Left ventricle myocardium inferior (tissue), 1 donor: ENCODE results near the gene DNAJC11. TPM values are rescaled to one million over a fixed set of nuclear protein-coding genes. Genes with fewer than 3 reads are reported as not detected.

Source experiments
- DNase-seq: peaks from one replicate; pipeline ENCODE4 v3.0.0-alpha.2; 2020
- H3K27ac ChIP-seq: fragments of 200-600 bp; replicated peaks from 2 replicates; pipeline ENCODE4 v1.8.0; 2021
- H3K27me3 ChIP-seq: fragments of 200-600 bp; 2 replicates; pipeline ENCODE4 v1.8.0; 2021; ENCODE audit warnings: low read depth
- H3K36me3 ChIP-seq: fragments of 200-600 bp; 2 replicates; pipeline ENCODE4 v1.8.0; 2021
- H3K4me1 ChIP-seq: fragments of 200-600 bp; 2 replicates; pipeline ENCODE4 v1.8.0; 2021
- H3K4me3 ChIP-seq: fragments of 200-600 bp; 2 replicates; pipeline ENCODE4 v1.8.0; 2021; ENCODE audit warnings: mild to moderate bottlenecking, moderate library complexity
- H3K9me3 ChIP-seq: fragments of 200-600 bp; replicated peaks from 2 replicates; pipeline ENCODE4 v1.8.0; 2021
- intact Hi-C: fragments of 100-400 bp; cut with micrococcal nuclease; formaldehyde crosslinking; loops from one replicate; pipeline ENCODE4 v1.11.0; 2022
- total RNA-seq: library from RNA; stranded (reverse); fragmentation: NEBNext Ultra II Directional; extraction: Animal tissue kit (Norgen Biotek cat#: 25700); gene quantifications from one replicate; pipeline ENCODE4 v1.2.1, GENCODE V29; 2021
- TF ChIP-seq, protein P1 (sequence below): fragments of 200-600 bp; IDR thresholded peaks from 2 replicates; pipeline ENCODE4 v1.8.0; 2021; ENCODE audit warnings: antibody characterized with exemption, mild to moderate bottlenecking, borderline replicate concordance
- donor health status: DM: no; HTN: yes; CAD: no; lungs with severe emphysema.

Gene DNAJC11
- total RNA-seq, 1 donor from 2014 or later: 73.6 TPM

DNA sequence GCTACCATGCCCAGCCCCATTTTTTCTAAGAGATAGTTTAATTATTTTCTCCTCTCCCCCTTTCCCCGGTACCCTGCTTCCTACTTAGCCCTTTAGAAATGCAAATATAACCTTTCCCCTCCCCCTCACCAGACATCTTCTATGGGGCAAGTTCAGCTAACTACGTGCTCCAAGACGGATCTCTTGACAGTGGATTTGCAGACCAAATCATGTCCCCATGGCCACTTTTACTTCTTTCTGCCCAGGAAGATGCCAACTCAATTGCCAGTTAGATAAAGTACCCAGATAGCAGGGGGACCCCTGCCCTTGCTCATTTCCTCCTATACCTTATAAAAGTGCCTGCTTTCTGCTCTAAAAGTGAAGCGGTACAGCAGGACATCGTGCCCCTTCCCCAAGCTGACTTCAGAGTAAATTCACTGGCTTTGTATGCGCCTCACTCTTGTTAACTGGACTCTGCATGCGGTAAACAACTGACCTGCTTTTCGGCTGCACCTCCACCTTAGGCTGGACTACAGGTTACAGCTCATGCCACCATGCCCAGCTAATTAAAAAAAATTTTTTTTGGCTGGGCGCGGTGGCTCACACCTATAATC lies 7.4 kb downstream of the DNAJC11 start:
- Histone ChIP-seq H3K27me3 (no peaks in the 10 kb centered on the region), H3K4me3 (no peak overlapping the region), H3K9me3 (no peaks in the 10 kb centered on the region), H3K4me1 (peaks cover 27% of the 10 kb centered on the region), H3K36me3 (no peaks in the 10 kb centered on the region), H3K27ac (no peak overlapping the region)
- DNase-seq: no peak
- TF ChIP-seq, protein P1, sequence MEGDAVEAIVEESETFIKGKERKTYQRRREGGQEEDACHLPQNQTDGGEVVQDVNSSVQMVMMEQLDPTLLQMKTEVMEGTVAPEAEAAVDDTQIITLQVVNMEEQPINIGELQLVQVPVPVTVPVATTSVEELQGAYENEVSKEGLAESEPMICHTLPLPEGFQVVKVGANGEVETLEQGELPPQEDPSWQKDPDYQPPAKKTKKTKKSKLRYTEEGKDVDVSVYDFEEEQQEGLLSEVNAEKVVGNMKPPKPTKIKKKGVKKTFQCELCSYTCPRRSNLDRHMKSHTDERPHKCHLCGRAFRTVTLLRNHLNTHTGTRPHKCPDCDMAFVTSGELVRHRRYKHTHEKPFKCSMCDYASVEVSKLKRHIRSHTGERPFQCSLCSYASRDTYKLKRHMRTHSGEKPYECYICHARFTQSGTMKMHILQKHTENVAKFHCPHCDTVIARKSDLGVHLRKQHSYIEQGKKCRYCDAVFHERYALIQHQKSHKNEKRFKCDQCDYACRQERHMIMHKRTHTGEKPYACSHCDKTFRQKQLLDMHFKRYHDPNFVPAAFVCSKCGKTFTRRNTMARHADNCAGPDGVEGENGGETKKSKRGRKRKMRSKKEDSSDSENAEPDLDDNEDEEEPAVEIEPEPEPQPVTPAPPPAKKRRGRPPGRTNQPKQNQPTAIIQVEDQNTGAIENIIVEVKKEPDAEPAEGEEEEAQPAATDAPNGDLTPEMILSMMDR: no peak
- intact Hi-C loops: no loop called here

DNA sequence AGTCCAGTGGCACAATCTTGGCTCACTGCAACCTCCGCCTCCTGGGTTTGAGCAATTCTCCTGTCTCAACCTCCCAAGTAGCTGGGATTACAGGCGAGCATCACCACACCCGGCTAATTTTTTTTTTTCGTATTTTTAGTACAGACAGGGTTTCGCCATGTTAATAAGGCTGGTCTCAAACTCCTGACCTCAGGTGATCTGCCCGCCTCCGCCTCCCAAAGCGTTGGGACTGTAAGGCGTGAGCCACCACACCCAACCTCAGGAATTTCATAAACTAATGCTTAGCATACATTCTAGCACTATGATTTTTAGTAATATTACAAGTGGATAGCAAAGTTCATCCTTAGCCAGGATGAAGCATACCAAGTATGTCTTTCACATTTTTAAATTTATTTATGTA lies 8.7 kb downstream of the DNAJC11 start:
- Histone ChIP-seq H3K36me3 (no peaks in the 10 kb centered on the region), H3K27ac (no peak overlapping the region), H3K9me3 (no peaks in the 10 kb centered on the region), H3K4me1 (peaks cover 26% of the 10 kb centered on the region), H3K4me3 (no peak overlapping the region), H3K27me3 (no peaks in the 10 kb centered on the region)
- no peak for DNase-seq
- TF ChIP-seq, protein P1: no peak
- intact Hi-C loops: no loop called here

DNA sequence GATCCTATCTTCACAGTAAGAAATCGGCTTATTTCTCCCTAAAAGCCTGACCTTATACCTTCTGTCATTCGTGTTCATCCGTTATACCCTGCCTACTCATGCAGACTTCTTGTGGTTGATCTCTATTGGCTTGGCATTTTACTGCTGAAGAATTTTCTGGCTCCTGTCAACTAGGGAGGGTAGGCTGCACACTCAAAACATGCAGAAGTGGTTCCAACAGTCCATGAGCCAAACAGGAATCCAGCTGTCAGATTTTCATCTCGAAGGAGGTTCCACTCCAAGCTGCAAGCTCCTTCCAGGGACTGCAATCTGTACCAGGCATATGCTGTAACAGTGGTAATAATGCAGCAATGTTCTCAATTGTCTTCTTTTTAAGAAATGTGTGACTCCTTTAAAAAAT lies 10.1 kb downstream of the DNAJC11 start:
- TF ChIP-seq, protein P1: no peak
- intact Hi-C loops: no loop called here
- Histone ChIP-seq H3K9me3 (no peaks in the 10 kb centered on the region), H3K4me1 (peaks cover 37% of the 10 kb centered on the region), H3K27me3 (no peaks in the 10 kb centered on the region), H3K4me3 (no peak overlapping the region), H3K36me3 (no peaks in the 10 kb centered on the region), H3K27ac (peak overlapping the region; percentile 48)
- no peak for DNase-seq

DNA sequence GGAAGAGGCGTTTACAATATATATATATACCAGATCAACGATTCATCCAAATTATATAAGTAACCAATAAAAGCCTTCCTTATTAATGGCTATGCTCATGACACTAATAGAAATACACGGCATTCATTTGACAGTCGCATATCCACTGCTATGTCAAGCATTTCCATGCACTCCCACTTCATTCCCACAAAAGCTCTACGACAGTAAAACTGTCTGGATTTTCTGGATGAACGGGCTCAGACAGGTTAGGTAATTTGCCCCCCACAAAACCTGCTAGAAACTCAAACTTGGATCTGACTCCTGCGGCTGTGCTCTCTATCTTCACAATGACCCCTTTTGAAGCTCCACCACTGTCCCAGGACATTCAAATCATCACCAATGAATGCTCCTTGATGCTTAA lies 11.4 kb downstream of the DNAJC11 start:
- DNase-seq: no peak

DNA sequence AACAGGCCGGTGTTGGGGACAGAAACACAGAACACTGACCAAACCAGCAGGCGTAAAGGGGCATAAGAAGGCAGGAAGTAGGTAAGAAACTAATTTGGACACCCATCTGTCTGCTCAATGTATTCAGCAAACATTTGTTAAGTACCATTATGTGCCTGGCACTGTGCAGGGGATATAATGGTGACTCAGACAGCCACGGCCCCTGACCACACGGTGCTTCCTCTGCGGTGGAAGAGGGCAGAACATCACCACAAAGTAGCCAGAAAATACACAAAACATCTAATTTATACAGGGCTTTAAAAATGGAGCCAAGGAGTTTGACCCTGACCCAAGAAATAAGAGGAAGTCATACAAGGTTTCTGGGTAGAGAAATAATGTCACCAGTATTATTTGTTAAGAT lies 12.9 kb downstream of the DNAJC11 start:
- DNase-seq: no peak
- TF ChIP-seq, protein P1: no peak
- Histone ChIP-seq H3K9me3 (no peaks in the 10 kb centered on the region), H3K27me3 (no peaks in the 10 kb centered on the region), H3K4me3 (no peak overlapping the region), H3K36me3 (no peaks in the 10 kb centered on the region), H3K4me1 (peaks cover 47% of the 10 kb centered on the region), H3K27ac (no peak overlapping the region)
- intact Hi-C loops: no loop called here

More for the DNA sequence above, 11.4 kb downstream of the DNAJC11 start:
- no peak overlapping the region for H3K4me3 ChIP-seq
- TF ChIP-seq, protein P1: no peak
- intact Hi-C loops: no loop called here
- H3K4me1 ChIP-seq: peaks cover 47% of the 10 kb centered on the region
- no peaks in the 10 kb centered on the region for H3K27me3 ChIP-seq
- no peaks in the 10 kb centered on the region for H3K36me3 ChIP-seq
- no peaks in the 10 kb centered on the region for H3K9me3 ChIP-seq
- H3K27ac ChIP-seq: peak overlapping the region; percentile 48

DNA sequence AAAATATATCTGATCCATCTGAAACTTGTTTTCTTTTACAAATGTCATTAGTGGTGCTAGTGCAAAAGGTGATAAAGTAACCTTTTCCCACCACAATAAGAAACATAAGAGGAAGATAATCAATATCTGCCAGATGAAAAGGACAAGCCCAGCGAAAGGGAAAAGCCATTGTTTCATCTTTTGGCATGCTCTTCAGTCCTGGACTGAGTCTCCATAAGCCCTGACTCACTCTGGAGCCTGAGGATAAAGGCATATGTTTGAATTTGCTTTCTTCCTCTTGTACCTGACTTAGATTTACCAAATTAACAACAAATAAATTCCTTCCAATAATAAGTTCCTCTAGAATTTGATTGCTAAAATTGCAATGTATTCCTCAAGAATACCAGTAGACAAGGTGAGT lies 13.6 kb downstream of the DNAJC11 start:
- Histone ChIP-seq H3K4me3 (no peak overlapping the region), H3K27me3 (no peaks in the 10 kb centered on the region), H3K4me1 (peaks cover 47% of the 10 kb centered on the region), H3K9me3 (no peaks in the 10 kb centered on the region), H3K27ac (no peak overlapping the region), H3K36me3 (no peaks in the 10 kb centered on the region)
- TF ChIP-seq, protein P1: no peak
- DNase-seq: no peak
- intact Hi-C loops: no loop called here
